ENCODE data around the gene SMCHD1. TPM values are rescaled to one million over a fixed set of nuclear protein-coding genes. Genes with fewer than 3 reads are reported as not detected.
A peak's percentile ranks its signal among the peaks of the same experiment; 100 is the strongest.
"Not testable (repeated sequence)": the region's sequence is repeated elsewhere in the genome, so short reads cannot be mapped to it uniquely, and the experiment has no call there.

The SMCHD1 gene
- total and polyA plus RNA-seq, 3 experiments from 2014 or later = 42.9 to 93.7 (median 89.5) TPM

- H3K4me1 ChIP-seq (ENCODE audit: insufficient read depth, low read length); CTCF ChIA-PET; H3K36me3 ChIP-seq (ENCODE audit: insufficient read depth, low read length); H3K27me3 ChIP-seq (ENCODE audit: insufficient read depth, low read length, poor library complexity, severe bottlenecking); H3K4me3 ChIP-seq (ENCODE audit: low read length); H3K9me3 ChIP-seq (ENCODE audit: low read length); POLR2A ChIA-PET; H3K27ac ChIP-seq (ENCODE audit: low read depth, low read length); H3K27ac Mint-ChIP-seq; H3K4me1 Mint-ChIP-seq; DNase-seq; H3K4me3 Mint-ChIP-seq: not testable (repeated sequence)
- H3K36me3 Mint-ChIP-seq = peaks cover 0 to 24% (median 0%) of the 10 kb centered on the region in 3 donors
- peaks cover 4 to 11% of the 10 kb centered on the region in 2 donors for H3K27me3 Mint-ChIP-seq
- peaks cover 0 to 15% (median 12%) of the 10 kb centered on the region in 5 donors for H3K9me3 Mint-ChIP-seq
Measured at GRCh38 chr18:2836118-2836517, 180.6 kb downstream of the SMCHD1 start.

- H3K9me3 ChIP-seq (ENCODE audit: low read length); H3K27me3 Mint-ChIP-seq; H3K36me3 ChIP-seq (ENCODE audit: insufficient read depth, low read length); H3K4me1 ChIP-seq (ENCODE audit: insufficient read depth, low read length); H3K27ac ChIP-seq (ENCODE audit: low read depth, low read length); POLR2A ChIA-PET; H3K4me3 ChIP-seq (ENCODE audit: low read length); H3K27ac Mint-ChIP-seq; DNase-seq; H3K4me1 Mint-ChIP-seq; H3K27me3 ChIP-seq (ENCODE audit: insufficient read depth, low read length, poor library complexity, severe bottlenecking); H3K4me3 Mint-ChIP-seq: not testable (repeated sequence)
- CTCF ChIA-PET = interaction anchor here (1.1 kb wide), 1 partner anchor 10 kb away, joined by 3 read pairs; no protein-coding TSS in a partner anchor
- peaks cover 0 to 24% (median 0%) of the 10 kb centered on the region in 3 donors for H3K36me3 Mint-ChIP-seq
- H3K9me3 Mint-ChIP-seq = peaks cover 0 to 15% (median 12%) of the 10 kb centered on the region in 5 donors
Measured at GRCh38 chr18:2837290-2837689, 181.8 kb downstream of the SMCHD1 start.

DNA sequence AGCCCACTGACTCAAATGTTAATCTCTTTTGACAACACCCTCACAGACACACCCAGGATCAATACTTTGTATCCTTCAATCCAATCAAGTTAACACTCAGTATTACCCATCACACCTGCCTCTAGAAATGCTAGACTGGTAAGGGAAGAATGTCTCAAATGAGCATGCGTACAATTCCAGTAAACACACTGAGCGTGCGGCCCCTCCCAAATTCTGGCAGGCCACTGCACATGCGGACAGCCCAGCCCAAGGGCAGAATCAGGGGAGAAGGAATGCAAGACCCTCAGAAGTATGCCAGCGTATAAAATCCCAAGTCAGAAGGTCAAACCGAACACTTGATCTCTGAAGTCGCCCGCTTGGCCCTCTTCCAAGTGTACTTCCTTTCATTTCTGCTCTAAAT lies 183.7 kb downstream of the SMCHD1 start:
- Histone ChIP-seq H3K27ac (ENCODE audit: low read depth, low read length) (no peak overlapping the region), H3K27me3 (ENCODE audit: insufficient read depth, low read length, poor library complexity, severe bottlenecking) (no peaks in the 10 kb centered on the region), H3K4me1 (ENCODE audit: insufficient read depth, low read length) (no peaks in the 10 kb centered on the region), H3K4me3 (ENCODE audit: low read length) (no peak overlapping the region), H3K36me3 (ENCODE audit: insufficient read depth, low read length) (no peaks in the 10 kb centered on the region), H3K9me3 (ENCODE audit: low read length) (no peaks in the 10 kb centered on the region)
- DNase-seq = no peak
- H3K27ac Mint-ChIP-seq = peak overlapping the region in 1 of 8 donors; percentile 25
- H3K4me3 Mint-ChIP-seq = no peak overlapping the region
- peaks cover 5 to 9% of the 10 kb centered on the region in 2 donors for H3K27me3 Mint-ChIP-seq
- ChIA-PET POLR2A (no interaction called here), CTCF (no interaction called here)
- no peaks in the 10 kb centered on the region for H3K4me1 Mint-ChIP-seq
- peaks cover 0 to 24% (median 0%) of the 10 kb centered on the region in 3 donors for H3K36me3 Mint-ChIP-seq
- peaks cover 0 to 15% (median 12%) of the 10 kb centered on the region in 5 donors for H3K9me3 Mint-ChIP-seq

DNA sequence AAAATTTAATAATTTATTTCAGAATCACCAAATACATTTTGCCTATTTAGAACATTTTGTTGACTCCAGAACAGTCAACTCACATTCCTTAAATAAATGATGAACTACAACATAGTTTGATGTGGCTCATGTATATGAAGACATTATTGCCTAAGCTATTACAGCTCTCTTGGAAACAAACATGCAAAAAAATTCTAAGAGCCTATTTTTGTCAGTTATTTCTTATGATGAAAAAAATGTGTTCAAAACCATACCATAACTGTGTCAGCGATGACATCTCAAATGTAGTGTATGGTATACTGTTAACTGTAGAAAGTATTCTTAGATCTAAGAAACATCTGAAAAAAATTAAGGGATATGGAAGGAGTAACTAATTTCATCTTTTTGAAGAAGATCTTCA lies 185.0 kb downstream of the SMCHD1 start:
- H3K36me3 Mint-ChIP-seq = peaks cover 0 to 24% (median 0%) of the 10 kb centered on the region in 3 donors
- Histone ChIP-seq H3K36me3 (ENCODE audit: insufficient read depth, low read length) (no peaks in the 10 kb centered on the region), H3K9me3 (ENCODE audit: low read length) (no peaks in the 10 kb centered on the region), H3K4me3 (ENCODE audit: low read length) (no peak overlapping the region), H3K27me3 (ENCODE audit: insufficient read depth, low read length, poor library complexity, severe bottlenecking) (no peaks in the 10 kb centered on the region), H3K4me1 (ENCODE audit: insufficient read depth, low read length) (no peaks in the 10 kb centered on the region), H3K27ac (ENCODE audit: low read depth, low read length) (no peak overlapping the region)
- no peak overlapping the region for H3K27ac Mint-ChIP-seq
- no peak overlapping the region for H3K4me3 Mint-ChIP-seq
- H3K9me3 Mint-ChIP-seq = peaks cover 0 to 15% (median 12%) of the 10 kb centered on the region in 5 donors
- POLR2A ChIA-PET = no interaction called here
- peaks cover 5 to 16% of the 10 kb centered on the region in 2 donors for H3K27me3 Mint-ChIP-seq
- no peak for DNase-seq
- CTCF ChIA-PET = no interaction called here
- H3K4me1 Mint-ChIP-seq = peaks cover 0 to 4% (median 0%) of the 10 kb centered on the region in 3 donors

DNA sequence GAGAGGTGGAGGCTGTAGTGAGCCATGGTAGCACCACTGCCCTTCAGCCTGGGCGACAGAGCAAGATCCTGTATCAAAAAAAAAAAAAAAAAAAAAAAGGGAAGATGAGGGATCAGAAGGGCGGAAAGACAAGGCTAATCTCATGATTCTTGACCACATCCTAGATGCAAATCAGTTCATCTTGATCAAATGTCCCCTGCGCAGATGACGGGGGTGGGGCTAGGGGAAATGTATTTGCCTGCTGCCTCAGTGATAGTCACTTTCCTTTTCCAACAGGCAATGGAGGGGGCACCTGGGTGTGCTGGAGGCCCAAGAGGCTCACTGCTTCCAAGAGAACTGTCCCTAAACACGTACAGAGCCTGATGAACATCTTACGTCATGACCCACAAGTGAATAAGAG lies 187.6 kb downstream of the SMCHD1 start:
- Mint-ChIP-seq H3K27me3 (peaks cover 16 to 25% of the 10 kb centered on the region in 2 donors), H3K4me1 (peaks cover 11 to 20% (median 14%) of the 10 kb centered on the region in 3 donors), H3K27ac (no peak overlapping the region), H3K36me3 (peaks cover 0 to 6% (median 0%) of the 10 kb centered on the region in 3 donors), H3K4me3 (no peak overlapping the region), H3K9me3 (peaks cover 0 to 5% (median 4%) of the 10 kb centered on the region in 5 donors)
- no peaks in the 10 kb centered on the region for H3K9me3 ChIP-seq (ENCODE audit: low read length)
- POLR2A ChIA-PET = no interaction called here
- CTCF ChIA-PET = no interaction called here
- H3K27me3 ChIP-seq (ENCODE audit: insufficient read depth, low read length, poor library complexity, severe bottlenecking) = no peaks in the 10 kb centered on the region
- H3K36me3 ChIP-seq (ENCODE audit: insufficient read depth, low read length) = no peaks in the 10 kb centered on the region
- H3K27ac ChIP-seq (ENCODE audit: low read depth, low read length) = no peak overlapping the region
- H3K4me1 ChIP-seq (ENCODE audit: insufficient read depth, low read length) = peaks cover 7% of the 10 kb centered on the region
- H3K4me3 ChIP-seq (ENCODE audit: low read length) = no peak overlapping the region
- no peak for DNase-seq

GRCh38 chr18:2845172-2845571 lies 189.6 kb downstream of the SMCHD1 start:
- CTCF ChIA-PET = no interaction called here

GRCh38 chr18:2846636-2847316 lies 191.2 kb downstream of the SMCHD1 start, which contains the start of gene EMILIN2:
Gene EMILIN2, plus strand, starts transcription at chr18:2847006. Its CDS starts 183 bp downstream, at chr18:2847189.
- peak in 4 of 5 donors; percentile 6 to 56 (median 32) for DNase-seq
- H3K9me3 ChIP-seq (ENCODE audit: low read length) = no peaks in the 10 kb centered on the region
- H3K27ac ChIP-seq (ENCODE audit: low read depth, low read length) = no peak within 1 kb of the TSS
- ChIA-PET CTCF (interaction anchor here (1.1 kb wide), 1 partner anchor 9 kb away, joined by 3 read pairs; no protein-coding TSS in a partner anchor), POLR2A (no interaction called here)
- Mint-ChIP-seq H3K27ac (peak within 1 kb of the TSS in 1 of 8 donors; percentile 20), H3K4me1 (peaks cover 17 to 27% (median 25%) of the 10 kb centered on the region in 3 donors), H3K4me3 (peak within 1 kb of the TSS; percentile 83 to 94 (median 87)), H3K27me3 (peaks cover 41 to 52% of the 10 kb centered on the region in 2 donors), H3K36me3 (peaks cover 0 to 1% (median 0%) of the 10 kb centered on the region in 3 donors), H3K9me3 (no peaks in the 10 kb centered on the region)
- H3K4me1 ChIP-seq (ENCODE audit: insufficient read depth, low read length) = peaks cover 17% of the 10 kb centered on the region
- H3K36me3 ChIP-seq (ENCODE audit: insufficient read depth, low read length) = no peaks in the 10 kb centered on the region
- peak within 1 kb of the TSS; percentile 55 for H3K4me3 ChIP-seq (ENCODE audit: low read length)
- H3K27me3 ChIP-seq (ENCODE audit: insufficient read depth, low read length, poor library complexity, severe bottlenecking) = peaks cover 18% of the 10 kb centered on the region

More at GRCh38 chr18:2845172-2845571, 189.6 kb downstream of the SMCHD1 start:
- H3K27ac ChIP-seq (ENCODE audit: low read depth, low read length) = no peak overlapping the region
- DNase-seq = no peak
- H3K9me3 ChIP-seq (ENCODE audit: low read length) = no peaks in the 10 kb centered on the region
- peaks cover 17 to 27% (median 25%) of the 10 kb centered on the region in 3 donors for H3K4me1 Mint-ChIP-seq
- H3K27me3 Mint-ChIP-seq = peaks cover 29 to 40% of the 10 kb centered on the region in 2 donors
- H3K9me3 Mint-ChIP-seq = no peaks in the 10 kb centered on the region
- no peak overlapping the region for H3K4me3 ChIP-seq (ENCODE audit: low read length)
- peak overlapping the region in 2 of 7 donors; percentile 1 for H3K4me3 Mint-ChIP-seq
- POLR2A ChIA-PET = no interaction called here
- H3K27ac Mint-ChIP-seq = no peak overlapping the region
- peaks cover 17% of the 10 kb centered on the region for H3K4me1 ChIP-seq (ENCODE audit: insufficient read depth, low read length)
- H3K36me3 ChIP-seq (ENCODE audit: insufficient read depth, low read length) = no peaks in the 10 kb centered on the region
- H3K27me3 ChIP-seq (ENCODE audit: insufficient read depth, low read length, poor library complexity, severe bottlenecking) = peaks cover 14% of the 10 kb centered on the region
- H3K36me3 Mint-ChIP-seq = no peaks in the 10 kb centered on the region

All from CD8-positive, alpha-beta memory T cell (primary cell).